ENCODE data around the gene SEC31B.

The SEC31B gene

GRCh38 chr10:100519311-100520051 is at the start of gene SEC31B:
SEC31B (minus strand) TSS chr10:100519861; CDS start chr10:100516952, 2,909 bp downstream.
- peak; percentile 71 for DNase-seq
- H3K27me3 ChIP-seq (ENCODE audit: insufficient read depth, low read depth, severe bottlenecking) = peaks cover 18% of the 10 kb centered on the region
- peak within 1 kb of the TSS; percentile 68 for H3K4me3 ChIP-seq (ENCODE audit: low read depth, low read length)
- no peaks in the 10 kb centered on the region for H3K9me3 ChIP-seq (ENCODE audit: severe bottlenecking)
- H3K36me3 ChIP-seq = peaks cover 12% of the 10 kb centered on the region
- peak; percentile 56 for TF ChIP-seq CTCF (IDR thresholded peaks at IDR 0.05; ENCODE audit: low read depth, low read length)
- H3K27ac ChIP-seq = no peak within 1 kb of the TSS

- DNase-seq = peak; percentile 75
- Histone ChIP-seq H3K4me3 (ENCODE audit: low read depth, low read length) (no peak overlapping the region), H3K9me3 (ENCODE audit: severe bottlenecking) (peaks cover 3% of the 10 kb centered on the region), H3K27me3 (ENCODE audit: insufficient read depth, low read depth, severe bottlenecking) (peaks cover 2% of the 10 kb centered on the region), H3K27ac (no peak overlapping the region; the same call in 1 of the 2 replicates), H3K36me3 (no peaks in the 10 kb centered on the region)
- TF ChIP-seq CTCF (IDR thresholded peaks at IDR 0.05; ENCODE audit: low read depth, low read length) = no peak
Measured at GRCh38 chr10:100568912-100569311, 49.3 kb upstream of the SEC31B start.

GRCh38 chr10:100567826-100568225 is 48.2 kb upstream of the SEC31B start:
- Histone ChIP-seq H3K4me3 (ENCODE audit: low read depth, low read length) (no peak overlapping the region), H3K36me3 (no peaks in the 10 kb centered on the region), H3K27me3 (ENCODE audit: insufficient read depth, low read depth, severe bottlenecking) (peaks cover 9% of the 10 kb centered on the region), H3K9me3 (ENCODE audit: severe bottlenecking) (peaks cover 3% of the 10 kb centered on the region), H3K27ac (no peak overlapping the region)
- no peak for TF ChIP-seq CTCF (IDR thresholded peaks at IDR 0.05; ENCODE audit: low read depth, low read length)
- DNase-seq = peak; percentile 1

GRCh38 chr10:100567249-100567648 is 47.6 kb upstream of the SEC31B start:
- DNase-seq = peak; percentile 2
- no peak for TF ChIP-seq CTCF (IDR thresholded peaks at IDR 0.05; ENCODE audit: low read depth, low read length)
- H3K27me3 ChIP-seq (ENCODE audit: insufficient read depth, low read depth, severe bottlenecking) = peaks cover 15% of the 10 kb centered on the region
- H3K27ac ChIP-seq = no peak overlapping the region
- H3K4me3 ChIP-seq (ENCODE audit: low read depth, low read length) = no peak overlapping the region
- peaks cover 3% of the 10 kb centered on the region for H3K9me3 ChIP-seq (ENCODE audit: severe bottlenecking)
- no peaks in the 10 kb centered on the region for H3K36me3 ChIP-seq

GRCh38 chr10:100566561-100566960 is 46.9 kb upstream of the SEC31B start:
- TF ChIP-seq CTCF (IDR thresholded peaks at IDR 0.05; ENCODE audit: low read depth, low read length) = no peak
- Histone ChIP-seq H3K27me3 (ENCODE audit: insufficient read depth, low read depth, severe bottlenecking) (peaks cover 16% of the 10 kb centered on the region), H3K4me3 (ENCODE audit: low read depth, low read length) (no peak overlapping the region), H3K27ac (no peak overlapping the region), H3K9me3 (ENCODE audit: severe bottlenecking) (peaks cover 3% of the 10 kb centered on the region), H3K36me3 (no peaks in the 10 kb centered on the region)
- DNase-seq = no peak
